SK-N-SH treated with all-trans-retinoic acid at 6 μM for 48 hours (cell line): Measurements from ENCODE around the gene SNRPA1.

ENCODE experiments used
- ATAC-seq: fragments of 200-7000 bp; cut with Tn5 transposase; 3 replicates; pipeline ENCODE4 v1.9.1; 2020; ENCODE audit warnings: mild to moderate bottlenecking, moderate library complexity
- ARNTL ChIP-seq: fragments of 450-650 bp; formaldehyde crosslinking; IDR thresholded peaks from 2 replicates; pipeline ENCODE4 v1.5.0; 2020; ENCODE audit warnings: low read depth, mild to moderate bottlenecking, moderate library complexity, borderline replicate concordance
- BACH2 ChIP-seq: fragments of 250-450 bp; sonication (Bioruptor Pico); IDR thresholded peaks from 2 replicates; pipeline ENCODE4 v1.9.0; 2021; ENCODE audit warnings: mild to moderate bottlenecking, borderline replicate concordance
- CREB5 ChIP-seq: fragments of 250-450 bp; sonication (Bioruptor Pico); IDR thresholded peaks from 2 replicates; pipeline ENCODE4 v1.5.1; 2020; ENCODE audit warnings: low read depth, mild to moderate bottlenecking, moderate library complexity
- CSRNP3 ChIP-seq: fragments of 250-450 bp; sonication (Bioruptor Pico); IDR thresholded peaks from 2 replicates; pipeline ENCODE4 v1.5.1; 2021; ENCODE audit warnings: mild to moderate bottlenecking, moderate library complexity
- ESRRG ChIP-seq: fragments of 250-450 bp; sonication (Bioruptor Pico); IDR thresholded peaks from 2 replicates; pipeline ENCODE4 v1.6.1; 2021; ENCODE audit warnings: mild to moderate bottlenecking
- GLIS3 ChIP-seq: fragments of 250-450 bp; sonication (Bioruptor Pico); IDR thresholded peaks from 2 replicates; pipeline ENCODE4 v1.5.0; 2020; ENCODE audit warnings: mild to moderate bottlenecking, moderate library complexity
- OSR1 ChIP-seq: fragments of 250-450 bp; sonication (Bioruptor Pico); IDR thresholded peaks from 2 replicates; pipeline ENCODE4 v1.8.0; 2022; ENCODE audit warnings: moderate library complexity, mild to moderate bottlenecking, inconsistent platforms
- PATZ1 ChIP-seq: fragments of 250-450 bp; sonication (Bioruptor Pico); IDR thresholded peaks from 2 replicates; pipeline ENCODE4 v1.8.0; 2020; ENCODE audit warnings: mild to moderate bottlenecking, moderate library complexity, borderline replicate concordance
- POU6F1 ChIP-seq: fragments of 250-450 bp; sonication (Bioruptor Pico); IDR thresholded peaks from 2 replicates; pipeline ENCODE4 v1.8.0; 2021; ENCODE audit warnings: low read depth, mild to moderate bottlenecking, moderate library complexity, borderline replicate concordance
- PPARA ChIP-seq: fragments of 250-450 bp; sonication (Bioruptor Pico); IDR thresholded peaks from 2 replicates; pipeline ENCODE4 v1.5.0; 2020; ENCODE audit warnings: mild to moderate bottlenecking, borderline replicate concordance
- RARB ChIP-seq: fragments of 250-450 bp; sonication (Bioruptor Pico); IDR thresholded peaks from 2 replicates; pipeline ENCODE4 v1.8.0; 2021; ENCODE audit warnings: mild to moderate bottlenecking, moderate library complexity
- SNAI2 ChIP-seq: fragments of 250-450 bp; sonication (Bioruptor Pico); IDR thresholded peaks from 2 replicates; pipeline ENCODE4 v1.5.0; 2020; ENCODE audit warnings: mild to moderate bottlenecking, moderate library complexity
- TCF4 ChIP-seq: fragments of 250-450 bp; sonication (Bioruptor Pico); IDR thresholded peaks from 2 replicates; pipeline ENCODE4 v1.8.0; 2021; ENCODE audit warnings: mild to moderate bottlenecking, moderate library complexity, borderline replicate concordance
- TOX ChIP-seq: fragments of 250-450 bp; sonication (Bioruptor Pico); IDR thresholded peaks from 2 replicates; pipeline ENCODE4 v1.8.0; 2021; ENCODE audit warnings: mild to moderate bottlenecking, moderate library complexity, borderline replicate concordance
- TSHZ2 ChIP-seq: fragments of 250-450 bp; sonication (Bioruptor Pico); IDR thresholded peaks from 2 replicates; pipeline ENCODE4 v1.5.0; 2020; ENCODE audit warnings: mild to moderate bottlenecking, moderate library complexity
- ZC3H10 ChIP-seq: fragments of 250-450 bp; sonication (Bioruptor Pico); IDR thresholded peaks from 2 replicates; pipeline ENCODE4 v1.5.1; 2021; ENCODE audit warnings: mild to moderate bottlenecking, moderate library complexity
- ZFP30 ChIP-seq: fragments of 450-650 bp; formaldehyde crosslinking; IDR thresholded peaks from 2 replicates; pipeline ENCODE4 v1.5.0; 2022; ENCODE audit warnings: mild to moderate bottlenecking, moderate library complexity
- ZNF565 ChIP-seq: fragments of 450-650 bp; formaldehyde crosslinking; conservative IDR thresholded peaks from 2 replicates; pipeline ENCODE4 v1.5.0; 2020; ENCODE audit warnings: low read depth, mild to moderate bottlenecking, moderate library complexity
- ZNF70 ChIP-seq: fragments of 450-650 bp; formaldehyde crosslinking; IDR thresholded peaks from 2 replicates; pipeline ENCODE4 v1.5.0; 2020; ENCODE audit warnings: mild to moderate bottlenecking, moderate library complexity
- ZNF8 ChIP-seq: fragments of 450-650 bp; formaldehyde crosslinking; IDR thresholded peaks from 2 replicates; pipeline ENCODE4 v1.5.0; 2020; ENCODE audit warnings: mild to moderate bottlenecking, moderate library complexity

Gene SNRPA1

GRCh38 chr15:101329867-101330380, 34.9 kb upstream of the SNRPA1 start:
- no peak for ATAC-seq
- no peak for TF ChIP-seq RARB (CRISPR knock-in tag)
- no peak for TF ChIP-seq PPARA (CRISPR knock-in tag)
- TF ChIP-seq SNAI2 (CRISPR knock-in tag) = no peak
- no peak for TF ChIP-seq ARNTL
- TF ChIP-seq TCF4 (CRISPR knock-in tag) = no peak
- no peak for TF ChIP-seq ZFP30 (CRISPR knock-in tag)
- no peak for TF ChIP-seq TOX (CRISPR knock-in tag)
- TF ChIP-seq GLIS3 (CRISPR knock-in tag) = no peak
- TF ChIP-seq OSR1 = no peak
- no peak for TF ChIP-seq POU6F1 (CRISPR knock-in tag)

GRCh38 chr15:101329309-101329863, 34.3 kb upstream of the SNRPA1 start:
- ATAC-seq = no peak
- TF ChIP-seq ZNF8 = no peak
- TF ChIP-seq CREB5 (CRISPR knock-in tag) = no peak
- no peak for TF ChIP-seq ARNTL
- TF ChIP-seq ZC3H10 = no peak
- TF ChIP-seq TCF4 (CRISPR knock-in tag) = no peak

GRCh38 chr15:101328001-101328400, 33.0 kb upstream of the SNRPA1 start:
- no peak for ATAC-seq
- TF ChIP-seq ZNF8 (no peak), ESRRG (CRISPR knock-in tag) (no peak), PATZ1 (CRISPR knock-in tag) (no peak), BACH2 (CRISPR knock-in tag) (no peak), TSHZ2 (CRISPR knock-in tag) (no peak), ZNF70 (CRISPR knock-in tag) (no peak), ZNF565 (no peak), CSRNP3 (CRISPR knock-in tag) (no peak), TOX (CRISPR knock-in tag) (no peak), RARB (CRISPR knock-in tag) (no peak), ARNTL (no peak), SNAI2 (CRISPR knock-in tag) (no peak)
